Breast epithelium (tissue), 4 donors: ENCODE data around the gene MTCP1. TPM values are rescaled to one million over a fixed set of nuclear protein-coding genes. Genes with fewer than 3 reads are reported as not detected.

Experiments
- DNase-seq, 2 donors: peaks; one replicate each; pipeline ENCODE4 v3.0.0-alpha.2; 2019; ENCODE audit warnings: low spot score in 2 of 2
- H3K27ac ChIP-seq, 2 donors: fragments of 200-600 bp; sonication (generic) in 1 of 2; one replicate each; pipeline ENCODE4 v1.5.1; 2016 to 2019; ENCODE audit warnings: mild to moderate bottlenecking in 1 of 2
- H3K27me3 ChIP-seq, 2 donors: fragments of 200-600 bp; sonication (generic) in 1 of 2; one replicate each; pipeline versions ENCODE4 v1.5.1 to v1.6.0; 2017 to 2019; ENCODE audit warnings: control low read depth in 1 of 2, mild to moderate bottlenecking in 1 of 2
- H3K36me3 ChIP-seq: fragments of 200-600 bp; one replicate; pipeline ENCODE4 v1.5.1; 2019
- H3K4me1 ChIP-seq, 2 donors: fragments of 200-600 bp; sonication (generic); one replicate each; pipeline ENCODE4 v1.5.1; 2016 to 2019; ENCODE audit warnings: control low read depth in 1 of 2
- H3K4me3 ChIP-seq, 3 donors: fragments of 200-600 bp; sonication (generic); 1 replicate in 2 of 3; 2 replicates in 1 of 3; pipeline ENCODE4 v1.5.1; 2016 to 2019; ENCODE audit warnings: mild to moderate bottlenecking in 3 of 3, moderate library complexity in 2 of 3
- H3K9me3 ChIP-seq, 2 donors: fragments of 200-600 bp; sonication (generic) in 1 of 2; one replicate each; pipeline ENCODE4 v1.5.1; 2016 to 2019; ENCODE audit warnings: control low read depth in 1 of 2
- CTCF ChIP-seq, 3 donors: fragments of 450-650 bp; IDR thresholded peaks; one replicate each; pipeline ENCODE4 v1.5.1; 2016 to 2017; ENCODE audit warnings: antibody characterized with exemption in 3 of 3, mild to moderate bottlenecking in 3 of 3, moderate library complexity in 3 of 3
- POLR2A ChIP-seq: fragments of 450-650 bp; IDR thresholded peaks from one replicate; pipeline ENCODE4 v1.6.1; 2016; ENCODE audit warnings: antibody characterized with exemption, mild to moderate bottlenecking, moderate library complexity
- POLR2AphosphoS5 ChIP-seq, 3 donors: sonication (generic); formaldehyde crosslinking; IDR thresholded peaks; one replicate each; pipeline ENCODE4 v1.6.1; 2017; ENCODE audit warnings: antibody characterized with exemption in 3 of 3
- intact Hi-C: fragments of 100-400 bp; cut with DNase I; formaldehyde crosslinking; loops from one replicate; pipeline ENCODE4 v1.15.1; 2023; ENCODE audit warnings: low total_unique reads
- total RNA-seq, 3 donors: library from RNA; depleted of rRNA; stranded (reverse); fragments of >200 nt; gene quantifications; one replicate each; pipeline ENCODE4 v1.1.0, GENCODE V29; 2016

The MTCP1 gene
- total RNA-seq, 3 donors from 2014 or later, result 1.8 to 3.2 (median 2.3) TPM

- no peaks in the 10 kb centered on the region for H3K9me3 ChIP-seq
- intact Hi-C loops, result no loop called here
- H3K4me3 ChIP-seq, result no peak overlapping the region
- no peaks in the 10 kb centered on the region for H3K27me3 ChIP-seq
- TF ChIP-seq POLR2AphosphoS5 (IDR thresholded peaks at IDR 0.05) (no peak), CTCF (IDR thresholded peaks at IDR 0.05) (no peak), POLR2A (no peak)
- no peaks in the 10 kb centered on the region for H3K4me1 ChIP-seq
- H3K27ac ChIP-seq, result no peak overlapping the region
- DNase-seq, result no peak
- H3K36me3 ChIP-seq, result no peaks in the 10 kb centered on the region
Observed at GRCh38 chrX:155061760-155062159, 9.2 kb downstream of the MTCP1 start.

GRCh38 chrX:155056877-155057792 is 13.8 kb downstream of the MTCP1 start:
- peak overlapping the region in 2 of 3 donors; percentile 23 to 34 for H3K4me3 ChIP-seq
- peak in 1 of 3 donors; percentile 20 for TF ChIP-seq POLR2AphosphoS5 (IDR thresholded peaks at IDR 0.05)
- no peak for TF ChIP-seq POLR2A
- TF ChIP-seq CTCF (IDR thresholded peaks at IDR 0.05), result peak; percentile 64 to 76 (median 67)
- peak; percentile 54 to 58 for DNase-seq
- peak overlapping the region; percentile 21 to 25 for H3K27ac ChIP-seq
- intact Hi-C loops, result no loop called here
- no peaks in the 10 kb centered on the region for H3K4me1 ChIP-seq
- no peaks in the 10 kb centered on the region for H3K9me3 ChIP-seq
- no peaks in the 10 kb centered on the region for H3K27me3 ChIP-seq
- H3K36me3 ChIP-seq, result no peaks in the 10 kb centered on the region

- Histone ChIP-seq H3K27ac (peak overlapping the region in 1 of 2 donors; percentile 25), H3K27me3 (no peaks in the 10 kb centered on the region), H3K36me3 (no peaks in the 10 kb centered on the region), H3K4me1 (no peaks in the 10 kb centered on the region), H3K4me3 (no peak overlapping the region), H3K9me3 (no peaks in the 10 kb centered on the region)
- intact Hi-C loops, result no loop called here
- DNase-seq, result no peak
- no peak for TF ChIP-seq POLR2AphosphoS5 (IDR thresholded peaks at IDR 0.05)
- no peak for TF ChIP-seq POLR2A
- no peak for TF ChIP-seq CTCF (IDR thresholded peaks at IDR 0.05)
Observed at GRCh38 chrX:155056471-155056870, 14.5 kb downstream of the MTCP1 start.

- no peaks in the 10 kb centered on the region for H3K27me3 ChIP-seq
- intact Hi-C loops, result no loop called here
- no peaks in the 10 kb centered on the region for H3K9me3 ChIP-seq
- no peaks in the 10 kb centered on the region for H3K36me3 ChIP-seq
- DNase-seq, result no peak
- TF ChIP-seq CTCF (IDR thresholded peaks at IDR 0.05) (no peak), POLR2A (no peak), POLR2AphosphoS5 (IDR thresholded peaks at IDR 0.05) (no peak)
- no peak overlapping the region for H3K4me3 ChIP-seq
- no peaks in the 10 kb centered on the region for H3K4me1 ChIP-seq
- no peak overlapping the region for H3K27ac ChIP-seq
Observed at GRCh38 chrX:155055494-155055893, 15.4 kb downstream of the MTCP1 start.

DNA sequence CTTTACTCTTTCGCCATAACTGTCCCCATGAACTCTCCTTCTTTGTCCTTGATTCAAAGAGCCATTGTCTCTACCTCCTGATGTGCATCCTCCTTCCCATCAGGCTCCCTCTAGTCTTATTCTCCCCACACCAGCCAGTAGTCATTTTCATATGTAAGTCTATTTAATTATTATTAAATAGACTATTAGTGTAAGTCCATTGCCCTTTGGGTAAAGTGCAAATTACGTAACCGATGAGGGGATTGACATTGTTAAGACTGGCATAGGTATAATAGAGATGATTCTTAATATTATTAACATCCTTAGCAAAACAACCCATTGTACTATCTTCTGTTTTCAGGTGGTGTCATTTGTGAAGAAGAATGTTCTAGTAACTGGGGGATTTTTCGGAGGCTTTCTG is 16.7 kb downstream of the MTCP1 start:
- intact Hi-C loops, result no loop called here
- no peak for DNase-seq

More for the DNA sequence above, 16.7 kb downstream of the MTCP1 start:
- Histone ChIP-seq H3K36me3 (no peaks in the 10 kb centered on the region), H3K4me1 (no peaks in the 10 kb centered on the region), H3K27me3 (no peaks in the 10 kb centered on the region), H3K27ac (no peak overlapping the region), H3K9me3 (no peaks in the 10 kb centered on the region), H3K4me3 (no peak overlapping the region)
- TF ChIP-seq POLR2AphosphoS5 (IDR thresholded peaks at IDR 0.05), result no peak
- TF ChIP-seq POLR2A, result no peak
- no peak for TF ChIP-seq CTCF (IDR thresholded peaks at IDR 0.05)
